Gastrocnemius medialis (tissue), 4 donors: Measurements from ENCODE around the gene SPSB4.

ENCODE experiments used
- POLR2A ChIP-seq, 2 donors: fragments of 450-650 bp; IDR thresholded peaks; one replicate each; pipeline ENCODE4 v1.6.1; 2017; ENCODE audit warnings: antibody characterized with exemption in 2 of 2, mild to moderate bottlenecking in 2 of 2, moderate library complexity in 2 of 2
- TF ChIP-seq, protein P1 (sequence below), 5 experiments: fragments of 450-650 bp in 3 of 5; fragments of 200-600 bp in 2 of 5; sonication (generic) in 2 of 5; IDR thresholded peaks in 4 of 5; conservative IDR thresholded peaks in 1 of 5; 1 replicate in 4 of 5; 2 replicates in 1 of 5; pipeline ENCODE4 v1.5.1; 2016 to 2019; ENCODE audit warnings: antibody characterized with exemption in 5 of 5, mild to moderate bottlenecking in 3 of 5, moderate library complexity in 3 of 5

DNA sequence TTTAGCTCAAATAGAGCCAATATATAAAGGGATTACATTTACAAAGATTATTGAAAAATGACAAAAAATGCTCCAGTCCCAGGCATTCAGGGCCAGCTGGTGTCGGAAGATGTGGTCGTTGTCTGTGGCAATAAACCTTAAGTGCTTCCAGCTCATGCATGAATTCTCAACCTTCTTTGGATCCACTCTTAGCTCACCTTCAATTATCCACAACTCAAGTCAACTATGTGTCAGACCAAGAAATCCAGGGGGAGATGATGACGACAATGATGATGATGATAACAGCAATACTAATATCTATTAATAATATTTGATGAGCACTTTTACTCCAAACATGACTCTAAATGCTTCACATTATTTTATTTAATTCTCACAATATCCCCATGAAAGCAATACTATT, 126.9 kb downstream of the SPSB4 start:
- no peak for TF ChIP-seq POLR2A (IDR thresholded peaks at IDR 0.05)
- TF ChIP-seq, protein P1, sequence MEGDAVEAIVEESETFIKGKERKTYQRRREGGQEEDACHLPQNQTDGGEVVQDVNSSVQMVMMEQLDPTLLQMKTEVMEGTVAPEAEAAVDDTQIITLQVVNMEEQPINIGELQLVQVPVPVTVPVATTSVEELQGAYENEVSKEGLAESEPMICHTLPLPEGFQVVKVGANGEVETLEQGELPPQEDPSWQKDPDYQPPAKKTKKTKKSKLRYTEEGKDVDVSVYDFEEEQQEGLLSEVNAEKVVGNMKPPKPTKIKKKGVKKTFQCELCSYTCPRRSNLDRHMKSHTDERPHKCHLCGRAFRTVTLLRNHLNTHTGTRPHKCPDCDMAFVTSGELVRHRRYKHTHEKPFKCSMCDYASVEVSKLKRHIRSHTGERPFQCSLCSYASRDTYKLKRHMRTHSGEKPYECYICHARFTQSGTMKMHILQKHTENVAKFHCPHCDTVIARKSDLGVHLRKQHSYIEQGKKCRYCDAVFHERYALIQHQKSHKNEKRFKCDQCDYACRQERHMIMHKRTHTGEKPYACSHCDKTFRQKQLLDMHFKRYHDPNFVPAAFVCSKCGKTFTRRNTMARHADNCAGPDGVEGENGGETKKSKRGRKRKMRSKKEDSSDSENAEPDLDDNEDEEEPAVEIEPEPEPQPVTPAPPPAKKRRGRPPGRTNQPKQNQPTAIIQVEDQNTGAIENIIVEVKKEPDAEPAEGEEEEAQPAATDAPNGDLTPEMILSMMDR (IDR thresholded peaks at IDR 0.05 in 4 of 5, conservative IDR thresholded peaks at IDR 0.05 in 1 of 5), result no peak
